NCI-H446 (cell line): ENCODE data around the gene PTTG1IP.

Experiments
- DNase-seq, 2 experiments: peaks; one replicate each; lab custom pipeline; 2025; lab: John Stamatoyannopoulos, UW

Gene PTTG1IP

GRCh38 chr21:44909719-44910118 is 36.2 kb upstream of the PTTG1IP start:
- no peak for DNase-seq

- no peak for DNase-seq
Measured at GRCh38 chr21:44908908-44909307, 35.4 kb upstream of the PTTG1IP start.

DNA sequence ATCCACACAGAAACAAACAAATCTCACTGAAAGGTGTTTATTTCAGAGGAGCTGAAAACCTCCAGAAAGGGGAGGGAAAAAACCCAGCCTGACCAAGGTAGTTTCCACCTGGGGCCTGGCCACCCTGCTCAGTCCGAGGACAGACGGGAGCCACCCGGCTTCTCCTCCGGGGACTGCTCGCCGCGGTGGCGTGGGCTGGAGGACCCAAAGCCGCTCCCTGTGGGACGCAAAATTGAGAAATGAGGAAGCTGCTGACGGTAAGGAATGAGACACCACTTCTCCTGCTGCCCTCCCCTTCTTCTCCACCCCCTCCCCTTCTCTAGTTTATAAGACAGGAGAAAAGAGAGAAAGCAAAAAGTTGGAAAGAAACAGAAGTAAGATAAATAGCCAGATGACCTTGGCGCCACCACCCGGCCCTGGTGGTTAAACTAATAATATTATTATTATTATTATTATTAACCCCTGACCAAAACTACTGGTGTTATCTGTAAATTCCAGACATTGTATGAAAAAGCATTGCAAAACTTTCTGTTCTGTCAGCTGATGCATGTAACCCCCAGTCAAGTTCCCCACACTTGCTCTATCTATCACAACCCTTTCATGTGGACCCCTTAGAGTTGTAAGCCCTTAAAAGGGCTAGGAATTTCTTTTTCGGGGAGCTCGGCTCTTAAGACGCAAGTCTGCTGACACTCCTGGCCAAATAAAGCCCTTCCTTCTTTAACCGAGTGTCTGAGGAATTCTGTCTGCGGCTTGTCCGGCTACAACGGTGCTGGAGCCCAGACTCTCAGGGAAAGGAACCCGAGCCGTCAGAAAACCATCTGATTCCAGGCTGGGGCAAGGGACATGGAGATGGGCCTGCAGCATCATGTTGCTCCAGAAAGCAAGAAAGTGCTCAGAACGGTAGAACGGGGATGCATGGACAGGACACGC is 34.7 kb upstream of the PTTG1IP start:
- DNase-seq: no peak

DNA sequence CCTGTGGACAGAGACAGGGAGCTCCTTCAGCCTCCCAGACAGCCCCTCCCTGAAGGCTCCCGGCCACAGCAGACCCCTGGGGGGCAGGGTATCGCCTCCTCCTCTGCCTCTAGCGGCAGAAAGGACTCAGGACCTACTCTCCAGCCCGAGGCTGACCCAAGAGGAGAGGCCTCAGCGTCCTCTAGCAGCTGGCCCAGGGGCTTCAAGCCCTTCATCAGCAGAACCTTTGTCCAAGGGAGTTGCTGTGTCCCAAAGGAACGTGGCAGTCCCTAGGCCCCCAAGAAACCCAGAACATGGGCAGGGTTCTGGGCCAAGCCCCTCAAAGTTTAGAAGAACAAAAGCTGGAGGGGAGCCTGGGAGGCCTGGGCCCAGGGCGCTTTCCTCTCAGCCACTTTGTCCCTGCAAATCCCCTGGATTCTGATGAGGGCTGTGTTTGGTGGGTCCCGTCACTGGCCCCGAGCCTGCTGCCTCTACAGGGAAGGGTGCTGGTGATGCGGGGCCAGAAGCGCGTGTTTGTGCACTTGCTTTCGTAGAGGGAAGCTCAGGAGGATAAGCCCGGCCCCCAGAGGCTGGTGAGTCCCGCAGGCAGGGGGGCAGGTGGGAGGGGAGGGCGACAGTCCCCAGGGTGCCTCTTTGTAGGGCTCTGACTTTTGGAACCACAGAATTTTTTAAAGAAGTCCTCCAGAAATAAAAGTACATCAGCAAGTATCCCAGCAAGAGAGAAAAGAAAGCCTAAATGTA is 33.9 kb upstream of the PTTG1IP start:
- DNase-seq: no peak

GRCh38 chr21:44905728-44906090 is 32.2 kb upstream of the PTTG1IP start:
- no peak for DNase-seq

GRCh38 chr21:44905016-44905727 is 31.7 kb upstream of the PTTG1IP start:
- no peak for DNase-seq

- no peak for DNase-seq
Measured at GRCh38 chr21:44904141-44904923, 30.8 kb upstream of the PTTG1IP start.

DNA sequence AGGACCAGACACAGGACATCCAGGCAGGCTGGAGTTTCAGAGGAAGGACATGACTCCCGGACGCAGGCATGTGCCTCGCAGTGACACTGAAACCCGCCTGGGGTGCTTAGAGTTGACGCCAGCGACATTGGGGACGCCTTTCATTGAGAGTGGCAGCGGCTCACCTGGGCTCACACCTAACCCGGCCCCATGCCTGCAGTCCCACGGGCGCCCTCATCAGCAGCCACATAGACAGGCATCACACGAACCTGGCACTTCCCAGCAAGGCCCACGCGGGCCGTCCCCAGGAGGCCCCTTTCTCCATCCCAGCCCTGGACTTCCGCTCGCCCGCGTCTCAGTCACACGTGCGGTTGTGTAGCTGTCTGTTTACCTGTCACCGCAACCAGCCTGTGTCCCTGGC is 30.2 kb upstream of the PTTG1IP start:
- no peak for DNase-seq

- DNase-seq: no peak
Measured at GRCh38 chr21:44903050-44903685, 29.7 kb upstream of the PTTG1IP start.

GRCh38 chr21:44902268-44903049 is 29.0 kb upstream of the PTTG1IP start:
- DNase-seq: no peak

- no peak for DNase-seq
Measured at GRCh38 chr21:44901391-44902074, 28.0 kb upstream of the PTTG1IP start.

DNA sequence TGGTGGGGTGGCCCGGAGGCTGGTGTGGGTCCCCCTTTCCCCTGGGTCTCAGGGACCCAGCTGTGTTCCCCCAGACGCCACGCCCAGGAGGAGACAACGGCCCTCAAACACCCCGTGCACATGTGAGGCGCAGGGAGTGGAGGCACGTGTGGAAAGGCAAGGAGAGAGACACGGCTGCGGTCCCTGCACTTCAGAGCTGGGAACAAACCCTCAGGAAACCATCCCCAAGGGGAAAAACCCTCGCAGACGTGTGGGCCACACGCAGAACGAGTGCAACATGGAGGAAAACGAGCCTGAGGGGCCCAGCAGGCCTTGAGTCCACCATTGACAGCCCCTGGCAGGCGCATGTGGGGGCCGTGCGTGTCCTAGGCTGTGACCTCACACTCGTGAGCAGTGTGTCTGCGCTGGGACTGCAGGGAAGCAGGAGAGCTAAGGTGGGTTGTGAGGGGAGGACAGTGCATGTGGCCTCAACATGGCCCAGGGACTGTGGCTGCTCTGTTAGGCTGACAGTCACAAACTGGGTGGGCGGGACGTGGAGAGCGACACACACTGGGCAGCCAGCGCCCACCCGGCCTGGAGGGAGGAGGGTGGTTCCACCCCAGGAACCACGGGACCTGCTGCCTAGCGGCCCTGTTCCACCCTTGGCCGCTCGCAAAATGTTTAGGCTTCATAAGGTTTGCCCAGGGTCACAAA is 27.2 kb upstream of the PTTG1IP start:
- DNase-seq: no peak

- DNase-seq: no peak
Measured at GRCh38 chr21:44899768-44900558, 26.5 kb upstream of the PTTG1IP start.

DNA sequence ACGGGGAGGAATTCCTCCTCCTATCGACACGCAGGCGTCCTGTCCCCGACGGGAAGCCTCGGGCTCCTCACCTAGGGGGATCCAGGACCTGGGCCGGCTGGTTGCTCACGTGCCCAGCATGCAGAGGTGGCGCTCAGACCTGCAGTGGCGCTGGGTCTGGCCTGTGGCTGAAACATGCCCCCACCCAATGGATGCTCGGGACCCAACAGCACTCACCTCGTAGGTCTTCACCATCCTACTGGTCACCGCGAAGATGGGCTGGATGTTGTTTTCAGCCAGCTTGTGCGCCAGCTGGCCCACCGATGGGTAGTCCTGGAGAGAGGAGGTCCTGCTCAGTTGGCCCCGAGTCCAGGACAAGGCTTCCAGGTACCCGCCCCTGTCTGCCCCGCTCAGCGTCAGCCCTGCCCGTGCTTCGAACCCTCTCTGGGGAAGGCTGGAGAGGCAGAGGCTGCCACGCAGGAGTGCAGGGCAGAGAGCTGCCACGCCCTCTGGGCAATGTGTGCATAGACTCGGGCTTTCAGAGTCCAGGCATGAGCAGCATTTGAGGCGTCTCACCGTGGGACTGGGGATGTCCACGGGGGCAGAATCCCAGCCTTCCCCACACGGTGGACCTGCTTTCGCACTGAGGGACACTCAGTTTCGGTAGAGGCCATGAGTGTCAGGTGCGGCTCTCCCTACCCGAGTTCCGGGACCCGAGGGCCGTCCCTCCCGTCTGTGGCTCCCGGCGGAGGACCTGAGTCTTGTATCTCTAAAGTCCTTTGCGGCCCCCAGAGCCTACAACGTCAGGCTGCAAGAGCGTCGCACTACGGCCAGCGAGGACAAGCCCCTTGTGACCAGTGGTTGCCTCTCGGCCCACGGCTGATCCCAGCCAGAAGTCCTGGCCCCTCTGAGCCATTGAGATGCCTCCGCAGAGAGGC is 25.6 kb upstream of the PTTG1IP start:
- no peak for DNase-seq

- DNase-seq: no peak
Measured at GRCh38 chr21:44898011-44898488, 24.6 kb upstream of the PTTG1IP start.

- no peak for DNase-seq
Measured at GRCh38 chr21:44897326-44898010, 24.0 kb upstream of the PTTG1IP start.
